CD4-positive, alpha-beta T cell treated with Interferon alpha-2 for 1 hour (primary cell): ENCODE results near the gene RPS16.

Experiments used
- DNase-seq, 2 donors: peaks; one replicate each; pipeline ENCODE4 v3.0.0-alpha.2; 2020 to 2022

RPS16 gene

DNA sequence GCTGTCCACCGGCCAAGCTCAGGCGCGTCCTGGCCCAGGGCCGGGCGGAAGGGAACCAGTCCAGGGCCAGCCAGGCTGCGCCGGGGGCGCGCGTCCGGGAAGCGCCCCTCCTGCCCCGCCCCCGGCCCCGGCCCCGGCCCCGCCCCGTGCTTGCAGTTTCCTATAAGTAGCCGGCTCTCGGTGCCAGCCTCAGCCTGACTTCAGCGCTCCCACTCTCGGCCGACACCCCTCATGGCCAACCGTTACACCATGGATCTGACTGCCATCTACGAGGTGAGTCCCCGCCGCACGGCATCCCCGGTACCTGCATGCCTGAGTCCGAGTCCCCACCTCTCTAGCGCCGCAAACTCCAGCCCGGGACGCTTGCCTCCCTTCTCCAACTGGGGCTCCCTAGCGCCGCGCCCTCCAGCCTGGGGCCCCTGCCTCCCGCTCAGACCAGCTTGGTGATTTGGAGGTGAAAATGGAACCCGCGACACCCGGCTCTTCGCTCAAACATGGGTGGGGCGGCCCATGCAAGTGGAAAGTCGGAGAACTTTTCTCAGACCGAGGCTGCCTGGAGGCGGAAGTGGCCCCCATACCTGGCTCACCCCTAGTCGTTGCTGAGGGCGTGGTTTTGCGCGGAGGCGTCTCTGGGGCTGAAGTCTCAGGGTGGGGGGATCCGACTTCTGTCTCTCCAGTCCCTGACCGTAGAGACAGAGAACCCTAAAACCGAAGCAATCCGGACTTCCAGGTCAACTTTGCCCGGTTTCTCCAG lies 28.9 kb downstream of the RPS16 start, which contains the start of gene ZFP36:
Gene ZFP36 (plus strand): TSS at position 192 of the 754 bp plus-strand sequence. CDS start 58 bp downstream, at position 250.
- DNase-seq: peak; percentile 94 to 96

DNA sequence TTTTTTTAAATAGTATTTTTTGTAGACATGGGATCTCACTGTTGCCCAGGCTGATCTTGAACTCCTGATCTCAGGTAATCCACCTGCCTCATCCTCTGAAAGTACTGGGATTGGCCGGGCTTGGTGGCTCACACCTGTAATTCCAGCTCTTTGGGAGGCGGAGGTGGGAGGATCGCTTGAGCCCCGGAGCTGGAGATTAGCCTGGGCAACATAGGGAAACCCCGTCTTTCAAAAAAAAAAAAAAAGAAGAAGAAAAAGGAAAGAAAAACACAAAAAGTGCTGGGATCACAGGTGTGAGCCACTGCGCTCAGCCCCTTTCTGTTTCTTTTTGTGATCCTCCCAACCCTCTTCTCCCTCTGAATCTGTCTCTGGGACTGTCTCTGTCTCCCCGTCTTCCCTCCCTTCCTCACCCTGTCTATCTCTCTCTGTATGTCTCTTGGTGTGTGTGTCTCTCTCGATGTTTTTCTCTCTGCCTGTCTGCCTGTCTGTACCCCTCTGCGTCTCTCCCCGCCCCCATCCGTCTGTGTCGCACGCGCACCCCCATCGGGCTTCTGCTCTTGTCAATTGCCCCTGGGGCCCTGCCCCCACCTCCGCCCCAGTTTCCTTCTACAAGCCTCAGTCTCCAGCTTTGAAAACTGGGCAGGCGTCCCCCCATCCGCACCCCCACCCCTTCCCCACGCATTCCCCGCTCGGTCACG lies 29.6 kb downstream of the RPS16 start:
- DNase-seq: peak; percentile 94 to 96

DNA sequence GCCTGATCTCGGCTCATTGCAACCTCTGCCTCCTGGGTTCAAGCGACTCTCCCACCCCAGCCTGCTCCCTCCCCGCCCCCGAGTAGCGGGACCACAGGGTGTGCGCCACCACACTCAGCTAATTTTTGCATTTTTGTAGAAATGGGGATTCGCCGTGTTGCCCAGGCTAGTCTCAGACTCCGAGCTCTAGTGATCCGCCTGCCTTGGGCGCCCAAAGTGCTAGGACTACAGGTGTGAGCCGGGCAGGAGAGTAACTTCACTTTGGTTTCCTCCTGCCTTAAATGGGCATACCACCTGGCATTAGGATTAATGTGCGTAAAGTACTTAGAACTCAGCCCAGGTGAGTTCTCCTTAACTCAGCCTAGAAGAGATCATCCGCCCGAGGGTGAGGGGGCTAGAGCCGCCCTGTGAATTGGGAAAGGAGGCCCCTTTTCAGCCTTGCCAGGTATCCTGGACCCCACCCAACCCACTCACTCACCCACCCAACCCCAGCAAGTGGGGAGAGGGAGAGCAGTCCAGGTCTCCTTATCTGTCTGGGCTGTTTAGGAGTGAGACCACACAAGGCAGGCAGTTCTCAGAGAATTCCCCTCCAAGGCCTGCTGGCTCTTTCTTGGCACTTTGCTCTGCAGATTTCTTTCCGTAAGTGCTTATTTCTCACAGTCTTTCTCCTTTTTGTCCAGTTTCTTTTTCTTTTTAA lies 30.3 kb downstream of the RPS16 start:
- DNase-seq: peak; percentile 56 to 62

DNA sequence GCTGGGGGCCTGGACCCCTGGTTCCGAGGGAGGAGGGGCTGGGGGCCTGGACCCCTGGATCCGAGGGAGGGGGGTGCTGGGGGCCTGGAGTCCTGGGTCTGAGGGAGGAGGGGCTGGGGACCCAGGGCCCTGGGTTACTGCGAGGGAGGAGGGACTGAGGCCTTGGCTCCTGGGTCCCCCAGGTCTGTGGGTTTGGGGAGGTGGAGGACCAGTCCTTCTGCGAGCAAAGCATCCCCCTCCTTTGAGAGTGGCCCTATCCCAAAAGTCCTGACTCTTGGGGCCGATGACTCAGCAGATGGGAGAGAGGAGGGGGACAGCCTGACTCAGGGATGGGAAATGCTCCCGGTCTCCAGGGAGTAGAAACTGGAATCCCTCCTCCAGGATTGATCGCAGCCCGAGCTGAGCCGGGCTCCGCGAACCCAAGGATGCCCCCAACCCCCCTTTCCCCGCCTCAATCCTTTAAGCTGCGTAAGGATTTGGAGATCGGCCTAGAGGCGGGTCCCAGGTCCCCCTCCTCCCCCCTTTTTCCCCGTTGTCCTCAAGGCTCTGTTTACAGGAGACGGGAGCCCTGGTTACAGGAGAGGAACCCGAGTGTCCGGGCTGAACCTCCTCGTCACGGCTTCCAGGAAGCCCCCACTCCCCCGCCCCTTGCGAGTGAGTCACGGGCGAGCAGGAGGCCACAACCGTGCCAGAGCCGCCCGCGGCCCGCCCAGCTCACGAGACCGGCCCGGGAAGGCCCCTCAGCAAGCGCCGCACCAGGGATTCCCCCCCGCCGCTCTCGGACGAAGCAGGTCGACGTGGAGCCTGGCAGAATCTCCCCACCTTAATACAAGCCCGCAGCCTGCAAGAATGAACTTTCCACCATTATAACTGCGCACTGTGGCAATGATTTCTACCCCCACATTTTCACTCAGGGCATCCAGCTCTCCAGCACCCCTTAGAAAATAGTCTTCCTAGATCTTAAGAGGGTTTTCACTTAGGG lies 32.1 kb downstream of the RPS16 start:
- DNase-seq: peak; percentile 99

DNA sequence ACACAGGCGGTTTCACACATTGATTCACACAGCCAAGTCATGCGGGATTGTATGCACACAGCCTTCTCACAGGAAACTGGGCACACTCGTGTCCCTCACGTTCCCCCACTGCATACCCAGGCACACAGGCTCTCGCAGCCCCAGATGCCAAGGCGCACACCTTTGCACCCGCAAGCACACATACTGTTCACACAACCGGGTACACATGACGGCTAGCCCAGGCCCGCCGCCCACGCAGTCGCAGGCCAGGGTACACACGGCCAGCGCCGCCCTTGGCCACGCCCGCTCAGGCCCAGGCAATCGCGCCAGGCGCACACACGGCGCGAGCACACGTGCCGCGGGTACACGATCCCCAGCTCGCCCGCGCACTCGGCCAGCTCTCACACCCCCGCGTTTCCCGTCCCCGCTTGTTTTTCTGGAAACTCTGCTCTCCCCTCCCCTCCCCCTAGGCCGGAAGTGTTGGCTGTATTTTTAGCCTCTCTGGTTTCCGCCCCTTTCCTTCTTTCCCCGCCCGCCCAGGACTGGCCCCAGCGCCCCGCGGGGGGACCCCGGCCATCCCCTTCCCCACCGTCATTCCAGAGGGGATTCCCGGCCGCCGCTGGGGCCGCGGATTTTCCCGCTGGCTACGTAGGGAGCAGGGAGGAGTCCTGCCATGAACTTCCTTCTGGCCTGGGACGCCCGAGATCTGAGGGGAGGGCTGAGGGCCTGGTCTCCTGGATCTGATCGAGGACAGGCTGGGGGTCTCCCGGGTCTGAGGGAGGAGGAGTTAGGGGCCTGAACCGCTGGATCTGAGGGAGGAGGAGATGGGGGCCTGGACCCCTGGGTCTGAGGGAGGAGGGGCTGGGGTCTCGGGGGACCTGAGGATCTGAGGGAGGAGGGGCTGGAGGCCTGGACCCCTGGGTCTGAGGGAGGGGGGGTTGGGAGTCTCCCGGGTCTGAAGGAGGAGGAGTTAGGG lies 33.1 kb downstream of the RPS16 start:
- peak; percentile 94 to 96 for DNase-seq

DNA sequence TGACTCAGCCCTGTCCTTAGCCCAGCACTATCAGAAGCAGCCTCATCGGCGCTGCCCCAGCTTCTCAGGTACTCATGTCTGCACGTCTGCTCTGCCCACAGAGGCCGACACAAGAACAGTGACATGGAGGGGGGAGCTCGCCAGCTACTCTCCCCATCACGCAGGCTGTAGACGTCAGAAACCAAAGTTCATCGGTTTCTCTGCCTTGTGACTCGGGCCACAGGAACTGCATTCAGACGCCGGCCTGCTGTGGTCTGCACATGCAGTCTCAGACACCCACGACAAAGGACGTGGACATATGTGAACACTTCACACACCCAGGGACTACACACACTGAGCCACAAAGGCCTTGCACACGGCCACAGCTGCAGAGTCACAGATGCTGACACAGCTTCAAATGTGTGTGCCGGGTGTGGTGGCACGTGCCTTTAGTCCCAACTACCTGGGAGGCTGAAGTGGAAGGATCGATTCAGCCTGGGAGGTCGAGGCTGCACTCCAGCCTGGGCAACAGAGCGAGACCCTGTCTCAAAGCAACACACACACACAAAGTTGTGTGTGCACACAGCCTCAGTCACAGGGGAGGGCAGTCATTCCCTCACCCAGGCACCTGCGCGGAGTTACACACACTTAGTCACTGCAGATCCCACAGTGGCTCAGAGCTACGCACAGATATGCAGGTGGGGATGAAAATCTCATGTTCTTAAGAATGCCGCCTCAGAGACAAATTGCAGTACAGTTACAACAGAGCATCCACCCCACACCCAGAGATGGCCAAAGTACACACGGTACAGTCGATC lies 34.0 kb downstream of the RPS16 start:
- peak; percentile 89 to 92 for DNase-seq

DNA sequence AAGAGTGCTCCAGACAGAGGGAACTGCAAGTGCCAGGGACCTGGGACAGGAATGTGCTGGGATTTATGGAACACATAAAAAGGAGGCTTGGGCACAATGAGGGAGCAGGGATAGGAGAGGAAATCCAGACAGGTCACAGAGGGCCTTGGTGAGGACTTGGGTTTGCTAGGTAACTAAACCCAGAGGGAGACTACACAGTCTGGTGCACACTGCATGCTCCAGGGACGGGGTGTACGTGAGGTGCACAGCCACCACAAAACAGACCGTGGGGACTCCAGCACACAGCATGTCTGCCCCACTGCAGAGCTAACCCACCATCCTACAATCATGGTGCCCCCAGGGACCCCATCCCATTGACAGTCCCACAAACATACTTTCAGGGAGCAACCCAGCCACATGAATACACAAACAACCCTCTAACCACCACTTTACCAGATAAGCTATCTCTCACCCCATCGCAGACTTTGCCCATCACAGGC lies 34.6 kb downstream of the RPS16 start:
- DNase-seq: no peak

DNA sequence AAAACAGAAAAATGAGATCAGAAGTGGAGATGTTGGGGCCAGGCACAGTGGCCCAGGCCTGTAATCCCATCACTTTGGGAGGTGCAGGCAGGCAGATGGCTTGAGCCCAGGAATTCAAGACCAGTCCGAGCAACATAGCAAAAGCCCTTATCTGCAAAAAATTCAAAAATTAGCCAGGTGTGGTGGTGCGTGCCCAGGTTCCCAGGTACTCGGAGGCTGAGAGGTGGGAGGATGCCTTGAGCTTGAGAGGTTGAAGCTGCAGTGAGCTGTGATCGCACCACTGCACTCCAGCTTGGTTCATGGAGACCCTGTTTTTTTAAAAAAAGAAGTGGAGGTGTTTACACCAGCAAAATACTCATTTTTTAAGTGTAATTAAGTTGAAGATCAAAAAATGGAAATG lies 35.7 kb downstream of the RPS16 start:
- no peak for DNase-seq

DNA sequence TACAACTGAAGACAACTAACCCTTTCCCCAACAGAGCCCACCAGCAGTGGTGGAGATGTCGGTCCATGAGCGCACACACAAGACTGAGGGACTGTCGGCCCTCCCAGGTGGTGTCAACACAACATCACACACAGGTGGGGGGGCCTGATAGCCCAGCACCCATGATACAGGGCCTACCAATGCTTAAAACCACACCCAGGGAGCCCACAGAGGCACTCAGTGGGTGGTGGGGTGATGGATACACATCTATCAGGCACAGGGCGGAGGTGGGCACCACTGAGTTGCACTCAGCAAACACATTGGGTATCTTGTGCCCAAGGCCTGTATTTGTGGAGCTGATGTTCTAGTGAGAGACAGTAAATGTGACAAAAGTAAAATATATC lies 36.1 kb downstream of the RPS16 start:
- DNase-seq: no peak

DNA sequence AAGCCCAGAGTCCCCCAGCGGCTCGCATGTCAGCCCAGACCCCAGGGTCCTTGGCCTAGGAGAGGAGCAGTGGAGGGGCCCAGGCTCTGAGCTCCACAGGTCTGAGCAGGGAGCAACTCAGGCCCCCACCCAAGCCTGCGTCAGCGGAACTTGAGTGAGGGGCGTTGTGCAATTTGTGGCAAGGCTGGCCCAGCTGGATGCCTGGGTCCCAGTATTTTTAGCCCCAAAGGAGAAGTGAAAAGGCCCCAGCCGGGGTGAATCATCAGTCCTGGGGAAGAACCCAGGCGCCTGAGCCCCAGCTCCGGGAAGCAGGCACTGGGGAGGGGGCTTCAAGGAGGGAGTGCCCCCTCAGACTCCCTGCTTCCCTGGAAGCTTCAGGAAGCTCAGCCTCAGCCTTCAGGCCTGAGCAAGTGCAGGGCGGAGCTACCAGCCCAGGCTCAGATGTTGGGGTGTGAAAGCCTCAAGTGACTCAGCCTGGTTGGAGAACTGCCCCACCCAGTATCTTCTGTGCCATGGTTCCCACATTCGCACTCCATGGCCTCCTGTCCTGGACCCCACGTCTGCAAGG lies 37.4 kb downstream of the RPS16 start:
- DNase-seq: peak; percentile 72 to 89

DNA sequence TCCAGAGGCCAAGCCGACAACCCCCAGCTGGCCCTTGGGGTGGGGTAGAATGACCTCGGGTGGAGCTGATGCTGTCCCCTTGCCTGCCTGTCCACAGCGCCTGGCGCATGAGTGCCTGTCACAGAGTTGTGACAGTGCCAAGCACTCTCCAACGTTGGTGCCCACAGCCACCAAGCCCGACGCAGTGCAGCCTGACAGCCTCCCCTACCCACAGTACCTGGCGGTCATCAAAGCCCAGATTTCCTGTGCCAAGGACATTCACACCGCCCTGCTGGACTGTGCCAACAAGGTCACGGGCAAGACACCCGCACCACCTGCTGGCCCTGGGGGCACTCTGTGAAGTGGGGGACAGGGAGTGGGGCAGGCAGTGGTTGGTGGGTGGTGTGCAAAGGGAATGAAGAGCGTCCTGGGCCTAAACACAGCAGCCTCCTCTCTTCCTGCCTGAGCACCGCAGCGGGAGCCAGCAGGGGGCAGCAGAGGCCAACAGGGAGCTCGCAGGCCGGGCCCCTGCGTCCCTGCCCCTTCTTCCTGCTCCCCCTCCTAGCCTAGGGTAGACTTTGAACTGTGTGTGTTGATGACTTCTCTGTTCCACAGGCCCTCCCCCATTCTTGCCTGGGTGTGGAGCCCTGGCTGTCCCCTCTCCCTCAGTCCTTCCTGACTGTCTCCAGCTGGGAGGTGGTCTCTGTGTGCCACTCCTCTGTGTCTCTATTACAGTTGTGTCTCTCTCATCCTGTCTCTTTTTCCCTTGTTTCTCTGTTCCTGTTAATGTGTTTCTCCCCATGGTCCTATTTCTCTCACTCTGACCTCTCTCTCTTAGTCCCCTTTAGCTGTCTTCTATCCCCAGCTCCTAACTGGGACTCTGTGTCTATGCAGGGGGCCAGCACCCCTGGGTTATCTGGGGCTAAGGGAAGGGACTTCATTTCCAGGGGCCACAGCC lies 38.1 kb downstream of the RPS16 start:
- peak; percentile 93 to 95 for DNase-seq

DNA sequence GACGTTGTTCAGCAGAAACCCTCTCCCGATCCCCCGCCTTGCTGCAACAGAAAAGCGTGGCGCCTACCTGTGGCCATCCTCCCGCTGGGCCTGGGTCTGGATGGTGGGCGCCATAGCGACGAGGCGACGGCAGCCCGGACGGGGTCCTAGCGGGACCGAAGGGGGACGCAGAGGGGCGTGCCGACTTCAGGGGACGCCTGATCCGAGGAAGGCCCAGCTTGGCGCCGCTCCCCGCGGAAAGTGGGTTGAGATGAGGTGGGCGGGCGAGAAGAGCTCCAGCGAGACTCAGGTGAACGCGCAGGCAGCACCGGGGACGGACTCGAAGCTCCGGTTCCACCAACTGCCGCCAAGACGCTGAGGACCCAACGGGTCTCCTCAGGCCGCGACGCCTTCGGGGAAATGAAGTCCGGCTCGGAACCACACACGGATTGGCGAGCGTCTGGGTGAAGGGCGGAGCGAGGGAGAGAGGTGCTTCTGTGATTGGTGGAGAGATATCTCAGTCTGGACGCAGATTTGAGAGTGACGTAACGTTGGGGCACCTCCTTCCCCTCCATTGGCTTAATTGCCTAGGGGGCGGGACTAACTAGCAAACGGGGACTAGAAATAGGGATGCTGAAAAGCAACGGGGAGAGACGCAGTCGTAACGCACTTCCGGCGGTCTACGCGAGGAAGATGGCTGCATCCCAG lies 44.9 kb downstream of the RPS16 start, which contains the start of the genes MED29 and PAF1:
Gene MED29 (plus strand): TSS at position 628 of the 687 bp plus-strand sequence. CDS start 45 bp downstream, at position 673.
Gene PAF1 (minus strand): TSS at position 356 of the 687 bp plus-strand sequence. CDS start 242 bp downstream, at position 114.
- peak; percentile 99 for DNase-seq

DNA sequence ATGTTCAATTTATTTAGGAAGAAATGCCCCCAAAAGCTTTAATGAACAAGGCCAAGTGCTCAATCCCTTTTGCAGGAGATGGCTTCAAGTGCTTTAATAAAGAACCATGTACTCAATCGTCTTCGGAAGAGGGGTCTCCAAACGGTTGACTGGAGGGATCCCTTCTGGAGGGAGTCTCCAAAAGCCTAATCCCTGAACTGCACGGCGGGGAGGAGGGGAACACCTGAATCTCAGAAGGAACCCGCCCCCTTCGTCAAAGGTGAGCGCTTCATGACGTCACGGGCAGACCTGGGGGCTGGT lies 45.3 kb downstream of the RPS16 start:
- DNase-seq: peak; percentile 88 to 90

DNA sequence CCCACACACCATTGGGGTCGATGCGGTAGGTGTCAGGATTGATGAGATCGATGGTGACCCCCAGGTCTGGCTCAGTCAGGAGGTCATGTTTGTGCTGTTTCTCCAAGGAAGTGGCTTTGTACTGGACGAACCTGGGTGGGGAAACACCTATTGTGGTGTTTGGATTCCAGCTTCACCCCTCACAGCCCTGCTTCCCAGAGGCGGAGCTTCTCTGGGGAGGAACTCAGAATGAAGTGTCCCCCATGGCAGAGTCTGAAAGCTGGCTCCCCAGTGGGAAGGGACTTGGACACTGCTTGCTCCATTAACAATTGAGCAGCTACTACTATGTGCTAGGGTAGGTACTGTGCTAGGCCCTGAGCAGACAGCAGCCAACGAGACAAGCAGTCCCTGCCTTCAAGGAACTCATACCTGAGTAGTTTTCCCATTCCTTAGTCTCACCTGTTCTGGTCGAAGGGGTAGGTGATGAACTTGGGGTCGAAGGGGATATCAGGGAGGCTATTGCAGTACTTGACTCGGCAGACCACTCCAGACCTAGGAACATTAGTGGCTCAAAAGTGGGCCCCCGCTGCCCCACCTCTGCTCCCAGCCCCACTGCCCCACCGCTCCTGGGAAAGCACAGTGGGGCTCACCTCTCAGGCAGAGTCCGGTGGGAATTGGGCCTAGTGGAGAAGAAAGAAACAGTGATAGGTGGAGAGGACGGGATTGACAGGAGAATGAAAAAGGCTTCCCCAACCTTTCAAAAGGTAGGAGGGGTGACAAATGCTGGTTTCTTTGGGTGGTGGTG lies 45.9 kb downstream of the RPS16 start:
- DNase-seq: no peak

DNA sequence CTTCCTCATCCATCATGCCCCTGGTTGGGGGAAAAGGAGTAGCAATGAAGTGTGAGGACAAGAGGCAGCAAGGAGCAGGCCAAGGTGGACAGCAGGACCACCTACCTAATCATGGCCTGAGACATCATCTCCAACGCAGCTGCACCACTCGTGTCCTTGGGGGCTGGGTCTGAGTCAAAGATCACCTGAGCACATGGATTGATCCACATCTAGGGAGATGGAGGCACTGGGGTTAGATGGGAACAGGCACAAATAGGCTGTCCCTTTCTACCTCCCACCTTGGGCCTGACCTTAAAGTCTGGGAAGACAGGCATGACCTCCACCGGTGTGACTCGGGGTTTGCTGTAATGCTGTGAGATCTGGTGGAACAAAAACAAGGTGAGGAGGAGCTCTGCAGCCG lies 47.1 kb downstream of the RPS16 start:
- no peak for DNase-seq

DNA sequence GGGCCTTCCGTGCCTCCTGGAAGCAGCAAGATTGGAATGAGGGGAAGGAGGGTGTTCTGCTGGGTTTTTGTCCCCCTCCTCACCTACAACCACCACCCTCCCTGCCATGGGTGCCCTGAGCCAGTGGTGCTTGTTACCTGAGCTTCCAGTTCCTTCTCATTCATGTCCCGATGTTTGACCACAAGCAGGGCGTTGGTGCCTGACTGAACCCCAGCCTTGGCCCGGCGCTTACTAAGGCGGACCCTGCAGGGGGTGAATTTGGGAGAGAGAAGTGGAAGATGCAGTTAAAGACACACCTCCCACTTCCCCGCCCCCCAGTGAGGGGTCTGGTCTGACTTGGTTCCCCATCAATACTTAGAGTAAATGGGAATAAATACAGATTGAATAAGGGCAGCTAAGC lies 49.2 kb downstream of the RPS16 start:
- DNase-seq: no peak
